ENCODE measurements around the gene SGSH.

DNA sequence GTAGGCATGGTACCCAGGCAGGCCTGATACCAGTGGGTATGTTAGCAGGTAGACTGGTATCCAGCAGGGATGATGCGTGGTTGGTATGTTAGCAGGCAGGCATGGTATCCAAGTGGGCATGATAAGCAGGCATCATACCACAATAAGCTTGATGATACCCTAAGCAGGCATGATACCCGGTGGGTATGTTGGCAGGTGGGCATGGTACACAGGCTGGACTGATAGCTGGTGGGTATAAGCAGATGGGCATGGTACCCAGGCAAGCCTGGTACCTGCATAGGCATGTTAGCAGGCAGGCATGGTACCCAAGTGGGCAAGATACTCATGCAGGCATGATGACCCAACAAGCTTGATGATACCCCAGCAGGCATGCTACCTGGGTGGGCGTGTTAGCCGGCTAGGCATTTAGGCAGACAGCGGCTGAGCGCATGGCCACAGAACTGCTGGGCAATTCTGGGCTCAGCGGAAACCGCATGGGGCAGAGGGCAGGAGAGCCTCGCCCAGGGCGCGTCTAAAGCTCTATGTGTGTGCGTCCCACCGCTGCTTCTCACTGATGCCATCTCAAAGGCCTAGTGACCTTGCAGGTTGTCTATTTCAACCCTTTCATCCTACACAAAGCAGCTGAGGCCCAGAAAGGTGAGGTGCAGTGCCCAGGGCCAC is 2.3 kb downstream of the SGSH start:
- TF ChIP-seq, protein P1, sequence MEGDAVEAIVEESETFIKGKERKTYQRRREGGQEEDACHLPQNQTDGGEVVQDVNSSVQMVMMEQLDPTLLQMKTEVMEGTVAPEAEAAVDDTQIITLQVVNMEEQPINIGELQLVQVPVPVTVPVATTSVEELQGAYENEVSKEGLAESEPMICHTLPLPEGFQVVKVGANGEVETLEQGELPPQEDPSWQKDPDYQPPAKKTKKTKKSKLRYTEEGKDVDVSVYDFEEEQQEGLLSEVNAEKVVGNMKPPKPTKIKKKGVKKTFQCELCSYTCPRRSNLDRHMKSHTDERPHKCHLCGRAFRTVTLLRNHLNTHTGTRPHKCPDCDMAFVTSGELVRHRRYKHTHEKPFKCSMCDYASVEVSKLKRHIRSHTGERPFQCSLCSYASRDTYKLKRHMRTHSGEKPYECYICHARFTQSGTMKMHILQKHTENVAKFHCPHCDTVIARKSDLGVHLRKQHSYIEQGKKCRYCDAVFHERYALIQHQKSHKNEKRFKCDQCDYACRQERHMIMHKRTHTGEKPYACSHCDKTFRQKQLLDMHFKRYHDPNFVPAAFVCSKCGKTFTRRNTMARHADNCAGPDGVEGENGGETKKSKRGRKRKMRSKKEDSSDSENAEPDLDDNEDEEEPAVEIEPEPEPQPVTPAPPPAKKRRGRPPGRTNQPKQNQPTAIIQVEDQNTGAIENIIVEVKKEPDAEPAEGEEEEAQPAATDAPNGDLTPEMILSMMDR (conservative IDR thresholded peaks at IDR 0.05 in 1 of 2, IDR thresholded peaks at IDR 0.05 in 1 of 2; ENCODE audit: extremely low read depth in 1 of 2, insufficient read depth in 1 of 2, low read depth in 1 of 2, low read length in 2 of 2), result no peak
- TF ChIP-seq EZH2 (IDR thresholded peaks at IDR 0.05; ENCODE audit: borderline replicate concordance, low read length), result no peak

Data from mammary epithelial cell (primary cell).